Suprapubic skin (tissue), 4 donors: ENCODE measurements around the gene DCXR.

Experiments used
- CTCF ChIP-seq, 2 donors: fragments of 200-600 bp in 1 of 2; fragments of 450-650 bp in 1 of 2; sonication (generic) in 1 of 2; IDR thresholded peaks; one replicate each; pipeline ENCODE4 v1.5.1; 2016 to 2019; ENCODE audit warnings: antibody characterized with exemption in 2 of 2, mild to moderate bottlenecking in 1 of 2, moderate library complexity in 1 of 2
- POLR2A ChIP-seq, 2 donors: fragments of 450-650 bp; IDR thresholded peaks; one replicate each; pipeline ENCODE4 v1.6.1; 2017; ENCODE audit warnings: antibody characterized with exemption in 2 of 2, mild to moderate bottlenecking in 2 of 2, moderate library complexity in 2 of 2
- POLR2AphosphoS5 ChIP-seq, 3 donors: sonication (generic); formaldehyde crosslinking; IDR thresholded peaks; one replicate each; pipeline ENCODE4 v1.6.1; 2017; ENCODE audit warnings: antibody characterized with exemption in 3 of 3

- TF ChIP-seq CTCF (IDR thresholded peaks at IDR 0.05) (no peak), POLR2AphosphoS5 (IDR thresholded peaks at IDR 0.05) (no peak), POLR2A (IDR thresholded peaks at IDR 0.05) (no peak)
These were observed 42.7 kb downstream of the DCXR start for GRCh38 chr17:81994593-81995462.
